GM18517 (cell line): ENCODE data around the gene ARSG.
A peak's percentile ranks its signal among the peaks of the same experiment; 100 is the strongest.
"Not testable (repeated sequence)": the region's sequence is repeated elsewhere in the genome, so short reads cannot be mapped to it uniquely, and the experiment has no call there.

Experiments
- ATAC-seq: cut with Tn5 transposase; IDR thresholded peaks from one replicate; pipeline ENCODE4 v1.9.1; 2021; ENCODE audit warnings: mild to moderate bottlenecking, moderate library complexity; ENCODE audit not compliant: unreplicated experiment

The ARSG gene

DNA sequence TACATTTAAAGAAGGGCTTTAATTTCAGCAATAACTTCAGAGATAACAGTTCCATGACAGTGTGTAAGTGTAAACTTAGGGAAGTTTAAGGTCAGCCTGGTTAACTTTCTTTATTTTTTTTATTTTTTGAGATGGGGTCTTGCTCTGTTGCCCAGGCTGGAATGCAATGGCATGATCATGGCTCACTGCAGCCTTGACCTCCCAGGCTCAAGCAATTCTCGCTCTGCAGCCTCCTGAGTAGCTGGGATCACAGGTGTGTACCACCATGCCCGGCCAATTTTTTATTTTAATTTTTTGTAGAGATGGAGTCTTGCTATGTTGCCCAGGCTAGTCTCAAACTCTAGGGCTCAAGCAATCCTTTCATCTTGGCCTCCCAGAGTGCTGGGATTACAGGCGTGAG, 15.0 kb upstream of the ARSG start:
- ATAC-seq = not testable (repeated sequence)

DNA sequence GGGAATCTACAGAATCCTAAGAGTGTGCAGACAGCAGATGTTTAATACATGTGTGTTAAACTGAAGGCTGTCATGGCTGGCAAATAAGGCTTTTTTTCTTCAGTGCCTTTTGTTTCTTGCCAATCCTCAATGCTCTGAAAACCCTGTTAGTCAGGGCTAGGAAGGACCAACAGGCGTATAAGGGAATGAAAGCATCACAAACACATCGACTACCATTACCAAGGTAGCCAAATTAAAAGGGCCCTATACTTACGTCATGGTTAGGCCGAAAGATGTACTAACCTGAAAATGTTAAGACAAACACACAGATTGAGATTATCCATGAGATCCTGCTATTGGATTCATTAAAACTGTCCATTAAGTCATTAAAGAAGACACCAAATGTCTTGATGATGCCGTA, 13.5 kb upstream of the ARSG start:
- ATAC-seq = no peak

DNA sequence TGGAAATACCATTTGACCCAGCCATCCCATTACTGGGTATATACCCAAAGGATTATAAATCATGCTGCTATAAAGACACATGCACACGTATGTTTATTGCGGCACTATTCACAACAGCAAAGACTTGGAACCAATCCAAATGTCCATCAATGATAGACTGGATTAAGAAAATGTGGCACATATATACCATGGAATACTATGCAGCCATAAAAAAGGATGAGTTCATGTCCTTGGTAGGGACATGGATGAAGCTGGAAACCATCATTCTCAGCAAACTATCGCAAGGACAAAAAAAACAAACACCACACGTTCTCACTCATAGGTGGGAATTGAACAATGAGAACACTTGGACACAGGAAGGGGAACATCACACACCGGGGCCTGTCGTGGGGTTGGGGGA, 9.3 kb upstream of the ARSG start:
- not testable (repeated sequence) for ATAC-seq

DNA sequence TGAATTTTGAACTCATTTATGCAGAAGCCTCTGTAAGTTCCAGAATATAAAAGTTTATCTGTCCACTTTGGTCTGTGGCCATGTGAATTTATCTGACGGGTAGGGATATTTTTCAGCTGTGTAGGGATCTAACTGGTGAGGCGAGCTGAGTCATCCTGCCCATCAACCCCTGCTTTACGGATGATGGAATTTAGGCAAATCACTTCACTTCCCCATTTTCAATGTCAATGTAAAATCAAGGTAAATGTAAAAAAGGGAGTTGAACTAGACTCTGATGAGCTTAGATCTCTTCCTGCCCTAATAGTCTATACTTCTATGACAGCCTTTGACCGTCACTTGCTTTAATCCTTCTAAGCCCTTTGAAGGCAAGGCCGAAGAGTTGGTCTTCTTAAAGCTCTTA, 2.9 kb upstream of the ARSG start:
- no peak for ATAC-seq

DNA sequence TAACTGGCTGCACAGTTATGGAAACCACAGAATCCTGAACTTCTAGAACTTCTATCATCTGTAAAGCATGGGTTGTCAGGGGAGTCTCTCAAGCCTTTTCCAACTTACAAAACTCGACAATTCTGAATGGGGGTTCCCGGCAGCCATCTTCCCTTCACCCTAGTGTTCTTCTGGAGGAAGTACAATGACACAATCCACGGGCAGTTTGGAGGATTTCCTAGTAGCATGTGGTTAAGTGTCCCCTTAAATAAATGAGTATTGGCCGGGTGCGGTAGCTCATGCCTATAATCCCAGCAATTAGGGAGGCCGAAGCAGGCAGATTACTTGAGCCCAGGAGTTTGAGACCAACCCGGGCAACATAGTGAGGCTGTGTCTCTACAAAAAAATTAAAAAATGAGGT, 2.5 kb upstream of the ARSG start:
- ATAC-seq = no peak

DNA sequence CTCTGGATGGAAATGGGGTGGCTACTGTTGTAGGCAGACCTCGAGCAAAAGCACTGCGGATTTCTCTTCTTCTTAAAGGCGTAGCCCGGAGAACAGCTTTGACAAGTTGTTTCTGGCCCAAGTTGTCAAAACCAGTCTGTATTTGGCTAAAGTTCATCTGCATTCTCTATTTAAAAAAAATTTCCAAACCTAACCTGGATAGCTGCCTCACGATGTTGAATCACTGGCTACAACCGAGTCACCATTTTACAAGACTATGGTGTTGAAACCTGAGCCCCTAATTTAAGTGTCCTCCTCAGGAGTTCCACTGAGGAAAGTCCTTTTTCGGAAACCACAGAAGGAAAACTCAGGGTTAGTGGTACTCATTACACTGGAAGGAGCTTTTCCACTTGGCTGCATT, 1.8 kb upstream of the ARSG start:
- no peak for ATAC-seq

DNA sequence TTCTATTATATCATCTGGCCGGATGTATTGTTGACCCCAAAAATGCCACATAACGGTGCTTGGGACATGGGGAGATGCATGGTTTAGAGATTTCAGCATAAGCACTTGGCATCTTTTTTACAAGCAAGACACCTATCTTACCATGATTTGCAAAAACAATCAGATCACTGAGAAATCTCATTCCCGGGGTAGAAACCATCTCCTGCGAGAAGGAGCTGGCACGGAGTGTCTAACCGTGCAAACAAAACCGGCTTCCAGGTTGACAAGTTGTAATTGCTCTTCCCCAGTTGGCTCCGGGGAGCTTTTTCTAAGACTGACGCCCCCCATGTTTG, 1.4 kb upstream of the ARSG start:
- ATAC-seq = no peak

DNA sequence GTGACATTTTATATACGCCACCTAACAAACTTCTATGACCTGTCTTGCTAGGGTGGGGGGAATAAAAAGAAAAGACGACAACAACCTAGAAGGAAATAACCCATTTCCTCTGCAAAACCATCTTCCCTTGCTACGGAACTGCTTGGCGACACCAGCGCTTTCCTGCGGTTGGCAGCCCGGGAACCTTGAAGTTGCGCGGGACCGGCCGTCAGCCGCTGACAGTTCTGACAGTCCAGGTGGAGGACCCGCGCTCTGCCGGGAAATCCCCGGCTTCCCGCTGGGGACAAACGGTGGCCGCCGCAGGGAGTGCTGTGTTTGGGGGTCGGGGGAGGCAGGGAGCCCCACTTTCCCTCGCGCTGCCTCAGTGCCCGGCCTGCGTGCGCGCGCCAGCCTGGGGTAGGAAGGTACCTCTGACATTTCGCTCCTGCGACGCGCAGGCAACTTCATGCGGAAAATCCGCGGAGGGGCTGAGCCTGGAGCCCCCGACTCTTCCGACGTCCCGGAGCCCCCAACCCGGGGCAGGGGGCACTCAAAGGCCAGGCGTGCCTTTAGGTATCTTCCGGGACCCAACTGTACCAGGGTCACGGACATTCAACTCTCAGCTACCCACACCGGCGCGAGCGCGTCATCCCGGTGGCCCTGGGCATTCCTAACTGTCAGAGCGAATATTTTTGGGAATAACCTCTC, 884 bp upstream of the ARSG start:
- no peak for ATAC-seq

DNA sequence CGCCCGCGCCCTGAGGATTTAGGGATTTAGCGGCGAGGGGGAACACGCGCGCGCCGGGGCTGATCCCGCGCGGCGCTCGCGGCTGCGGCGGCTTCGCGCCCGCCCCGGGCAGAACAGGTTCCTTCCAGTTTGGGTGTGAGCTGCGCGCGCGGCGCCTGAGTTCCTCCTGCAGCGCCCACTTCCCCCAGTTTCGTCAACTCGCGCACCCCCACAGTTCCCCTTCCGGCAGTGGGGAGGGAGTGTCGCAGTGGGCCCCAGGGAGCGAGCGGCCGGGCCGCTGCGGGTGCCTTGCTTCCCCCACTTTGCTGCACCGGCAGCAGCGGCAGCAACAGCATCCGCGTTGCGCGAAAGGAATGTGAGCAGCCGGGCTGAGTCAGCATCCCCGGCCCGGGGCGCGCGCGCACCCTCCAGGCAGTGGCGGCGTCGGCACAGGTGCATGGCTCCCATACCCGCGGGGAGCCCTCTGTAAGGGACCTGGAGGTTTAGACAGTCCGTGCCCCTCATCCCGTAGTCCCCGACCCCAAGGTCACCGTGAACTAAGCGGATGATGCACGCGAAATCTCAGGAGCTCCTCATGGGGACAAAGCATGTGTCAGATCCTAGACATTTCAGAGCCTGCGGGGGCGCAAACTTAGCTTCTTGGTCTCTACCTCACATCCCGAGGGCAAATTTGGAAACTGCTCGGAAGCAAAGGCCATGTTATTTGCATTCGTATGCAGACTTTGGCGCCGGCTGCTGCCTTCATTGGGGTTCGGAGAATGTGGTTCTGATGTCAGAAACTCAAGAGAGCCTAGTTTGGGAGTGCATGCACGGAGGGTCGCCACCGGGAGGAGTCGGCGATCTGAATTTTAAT, 767 bp downstream of the ARSG start:
- ATAC-seq = peak; percentile 48

DNA sequence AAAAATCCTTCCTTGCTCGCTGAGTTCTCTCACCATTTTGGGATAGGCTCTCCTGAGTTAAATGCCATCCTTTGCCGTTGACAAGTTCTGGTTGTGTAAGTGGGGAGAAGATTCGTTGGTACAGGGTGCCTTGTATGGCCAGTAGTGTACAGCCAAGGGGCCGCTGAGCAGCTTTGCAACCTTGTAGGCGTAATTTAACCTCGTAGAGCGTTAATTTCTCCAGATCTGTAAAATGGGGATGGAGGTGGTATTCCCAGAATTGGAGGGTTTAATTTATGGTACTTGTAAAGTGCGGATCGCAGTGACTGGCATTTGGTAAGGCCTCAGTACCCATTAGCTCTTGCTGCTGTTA, 1.4 kb downstream of the ARSG start:
- ATAC-seq = no peak

DNA sequence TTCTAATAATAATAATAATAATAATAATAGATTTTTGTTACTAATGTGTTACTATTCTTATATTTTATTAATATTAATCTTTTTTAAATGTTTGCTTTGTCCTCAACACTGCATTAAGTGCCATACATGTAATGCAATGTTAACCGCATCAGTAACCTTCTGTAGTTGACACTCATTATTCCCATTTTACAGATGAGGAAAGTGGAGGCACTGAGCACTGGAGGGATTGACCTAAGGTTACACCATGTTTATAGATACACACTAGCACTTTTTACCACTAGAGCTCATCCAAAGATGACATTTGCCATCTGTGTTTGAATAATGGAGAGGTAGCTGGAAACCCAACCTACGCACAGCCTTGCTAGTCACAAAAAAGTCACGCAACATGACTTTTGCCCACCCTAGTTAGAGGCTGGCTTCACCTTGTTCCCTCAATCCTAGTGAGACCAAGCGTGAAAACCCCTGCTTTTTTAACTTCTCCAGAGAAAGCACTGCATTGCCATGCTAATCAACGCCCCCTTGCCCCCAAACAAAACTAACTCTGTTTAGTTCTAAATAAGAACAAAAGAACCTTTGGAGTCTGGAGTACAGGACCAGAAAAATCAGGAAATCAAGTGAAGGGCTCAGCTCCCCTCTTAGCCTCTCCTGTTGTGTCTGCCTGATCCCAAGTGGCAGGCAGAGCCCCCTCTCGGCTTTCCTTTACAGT, 2.3 kb downstream of the ARSG start:
- no peak for ATAC-seq

DNA sequence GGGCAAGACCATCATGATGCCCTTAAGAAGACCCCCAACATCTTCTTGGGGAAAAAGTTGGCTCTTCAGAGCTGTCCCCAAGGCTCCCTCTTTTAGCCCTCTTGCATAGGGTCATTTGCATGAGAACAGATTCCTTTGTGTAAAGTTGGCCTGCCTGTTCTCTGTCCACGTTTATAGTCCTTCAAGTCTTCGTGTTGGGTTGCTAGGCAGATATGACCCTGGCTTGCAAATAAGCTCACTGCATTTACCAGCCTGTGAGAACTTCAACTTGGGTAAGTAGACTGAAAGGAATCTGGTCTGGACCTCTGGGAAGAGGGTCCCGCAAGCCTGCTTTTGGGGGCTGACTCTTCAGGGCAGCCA, 2.9 kb downstream of the ARSG start:
- ATAC-seq = no peak

DNA sequence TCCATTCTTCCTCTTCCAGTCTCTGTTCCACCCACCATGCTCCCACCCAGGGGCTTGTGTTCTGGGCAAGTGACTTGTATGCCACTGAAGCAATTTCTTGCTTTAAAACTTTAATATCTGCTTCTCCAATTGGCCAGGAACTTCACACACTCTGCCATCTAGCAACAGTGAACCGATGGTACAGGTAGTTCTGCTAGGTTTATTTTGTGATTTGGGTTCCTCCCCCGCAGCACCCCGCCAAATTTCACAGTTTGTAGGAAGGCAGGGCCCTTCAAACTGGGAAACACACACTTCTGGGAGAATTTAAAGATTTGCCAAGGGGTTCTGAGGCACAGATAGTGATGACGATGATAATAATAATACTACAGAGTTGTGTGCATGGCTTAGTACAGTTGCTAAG, 3.3 kb downstream of the ARSG start:
- ATAC-seq = no peak

DNA sequence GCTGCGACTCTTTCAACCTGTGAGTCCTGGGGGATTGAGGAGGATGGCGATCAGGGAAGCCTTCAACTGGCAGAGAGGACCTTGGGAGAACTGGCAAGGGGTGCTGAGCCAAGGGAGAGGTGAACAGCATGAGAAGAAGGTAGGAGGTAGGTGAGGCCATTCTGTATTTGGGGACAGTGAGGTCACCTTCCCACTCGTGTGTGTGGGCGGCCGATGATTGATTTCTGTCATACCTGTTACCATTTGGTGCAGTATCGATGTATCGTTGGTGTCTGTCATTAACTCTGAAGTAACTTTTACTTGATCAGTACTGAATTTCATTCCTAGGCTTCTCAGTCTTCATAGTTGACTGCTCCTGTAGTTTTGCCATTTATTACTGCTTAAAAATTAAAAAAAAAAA, 3.8 kb downstream of the ARSG start:
- no peak for ATAC-seq

DNA sequence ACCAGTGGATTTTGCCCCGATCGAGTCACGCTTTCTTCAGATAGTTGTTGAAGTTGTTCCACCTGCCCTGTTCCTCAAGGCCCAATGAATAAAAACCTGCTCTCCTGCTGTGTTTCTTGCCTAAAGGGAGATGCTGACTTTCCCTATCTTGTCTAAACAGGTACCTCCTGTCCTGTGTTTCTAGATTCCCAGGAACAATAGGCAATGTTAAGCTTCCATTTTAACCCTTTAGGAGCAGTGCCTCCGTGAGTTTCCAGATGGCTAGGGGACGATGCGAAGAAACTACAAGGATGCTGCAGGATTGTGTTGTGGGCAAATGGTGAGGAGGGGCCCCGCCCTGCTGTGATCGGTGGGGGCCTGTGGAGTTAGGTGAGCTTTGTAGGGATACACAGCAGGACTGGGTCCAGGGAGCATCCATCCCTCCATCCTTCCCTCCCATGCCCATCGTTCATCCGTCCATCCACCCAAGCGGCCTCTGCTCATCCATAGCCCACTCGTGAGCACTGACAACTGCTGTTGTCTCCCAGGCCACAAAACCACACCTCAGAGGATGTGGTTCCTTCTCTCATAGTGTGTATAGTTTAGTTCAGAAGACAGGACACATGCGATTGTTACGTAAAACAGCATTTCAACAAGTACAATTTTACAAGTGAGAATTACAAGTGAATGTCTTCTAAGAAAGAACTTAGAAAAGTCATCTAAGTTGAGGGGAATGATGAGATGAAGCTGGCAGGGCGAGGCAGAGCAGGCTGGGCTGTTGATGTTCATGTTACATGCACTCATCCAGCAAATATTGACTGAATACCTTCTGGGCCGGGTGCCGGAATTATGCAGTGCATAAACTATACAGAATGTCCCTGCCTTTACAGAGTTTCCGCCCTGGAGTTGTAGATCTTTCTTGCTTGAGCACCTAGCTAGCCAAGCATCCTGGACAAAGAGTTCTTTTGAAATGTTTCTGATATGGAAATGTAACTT, 5.2 kb downstream of the ARSG start:
- ATAC-seq = no peak

DNA sequence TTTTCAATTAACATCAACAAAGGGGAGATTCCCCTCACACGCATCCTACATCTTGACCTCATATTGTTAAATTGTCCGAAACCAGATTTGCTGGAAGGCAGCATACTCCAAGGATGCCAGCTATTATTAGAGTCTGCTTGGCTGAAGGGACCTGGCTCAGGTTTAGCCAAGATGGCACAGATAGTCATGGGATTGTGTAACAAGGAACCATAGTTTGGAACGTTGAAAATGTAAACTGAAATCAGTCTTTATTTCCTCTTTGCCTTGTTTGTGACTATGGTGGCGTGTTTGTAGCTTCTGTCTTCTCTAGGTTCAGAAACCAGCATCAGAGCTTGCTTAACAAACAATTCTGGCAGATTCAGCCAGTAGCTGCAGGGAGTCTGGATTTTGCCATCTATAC, 5.9 kb downstream of the ARSG start:
- ATAC-seq = no peak

DNA sequence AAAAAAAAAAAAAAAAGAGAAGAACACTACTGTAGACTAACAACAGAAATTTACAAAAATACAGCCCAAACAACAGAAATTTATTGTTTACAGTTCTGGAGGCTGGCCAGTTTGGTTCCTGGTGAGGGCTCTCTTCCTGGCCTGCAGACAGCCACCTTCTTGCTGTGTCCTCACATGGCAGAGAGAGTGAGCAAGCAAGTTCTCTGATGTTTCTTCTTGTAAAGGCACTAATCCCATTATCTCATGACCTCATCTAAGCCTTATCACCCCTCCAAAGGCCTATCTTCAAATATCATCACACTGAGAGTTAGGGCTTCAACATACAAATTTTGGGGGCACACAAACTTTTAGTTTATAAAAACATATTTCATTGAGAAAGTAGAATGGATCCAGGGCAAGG, 7.3 kb downstream of the ARSG start:
- ATAC-seq = no peak

DNA sequence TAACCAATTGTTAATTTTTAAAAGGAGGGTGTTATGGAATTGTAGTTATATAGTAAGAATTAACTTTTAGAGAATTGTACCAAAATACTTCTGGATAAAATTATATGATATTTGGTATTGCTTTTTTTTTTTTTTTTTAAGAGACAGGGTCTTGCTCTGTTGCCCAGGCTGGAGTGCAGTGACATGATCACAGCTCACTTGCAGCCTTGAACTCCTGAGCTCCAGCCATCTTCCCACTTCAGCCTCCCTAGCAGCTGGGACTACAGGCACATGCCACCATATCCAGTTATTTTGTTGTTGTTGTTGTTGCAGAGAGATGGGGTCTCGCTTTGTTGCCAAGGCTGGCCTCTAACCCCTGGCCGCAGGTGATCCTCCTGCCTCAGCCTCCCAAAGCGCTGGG, 8.5 kb downstream of the ARSG start:
- ATAC-seq = no peak

DNA sequence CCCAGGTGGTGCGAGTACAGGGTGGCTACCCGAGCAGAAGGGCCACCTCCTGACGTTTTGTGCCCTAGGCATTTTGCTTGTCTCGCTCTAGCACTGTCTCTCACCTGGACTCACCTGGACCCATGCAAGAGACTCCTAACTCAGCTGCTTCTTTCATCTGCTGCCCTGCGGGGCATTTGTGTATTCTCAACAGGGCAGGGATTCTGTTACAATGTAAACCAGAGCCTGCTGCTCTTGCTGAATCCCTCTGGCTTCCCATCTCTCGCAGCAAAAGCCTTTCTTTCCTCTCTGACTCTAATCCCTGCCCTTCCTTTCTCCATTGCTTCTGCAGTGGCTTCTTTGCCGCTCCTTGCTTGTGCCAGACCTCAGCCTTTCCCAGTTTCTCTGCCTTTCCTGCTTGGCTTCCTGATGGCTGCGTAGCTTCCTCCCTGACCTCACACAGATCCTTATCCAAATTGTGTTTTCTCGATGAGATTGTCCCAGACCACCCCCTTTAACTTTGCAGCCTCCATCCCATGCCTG, 10.2 kb downstream of the ARSG start:
- ATAC-seq = no peak

DNA sequence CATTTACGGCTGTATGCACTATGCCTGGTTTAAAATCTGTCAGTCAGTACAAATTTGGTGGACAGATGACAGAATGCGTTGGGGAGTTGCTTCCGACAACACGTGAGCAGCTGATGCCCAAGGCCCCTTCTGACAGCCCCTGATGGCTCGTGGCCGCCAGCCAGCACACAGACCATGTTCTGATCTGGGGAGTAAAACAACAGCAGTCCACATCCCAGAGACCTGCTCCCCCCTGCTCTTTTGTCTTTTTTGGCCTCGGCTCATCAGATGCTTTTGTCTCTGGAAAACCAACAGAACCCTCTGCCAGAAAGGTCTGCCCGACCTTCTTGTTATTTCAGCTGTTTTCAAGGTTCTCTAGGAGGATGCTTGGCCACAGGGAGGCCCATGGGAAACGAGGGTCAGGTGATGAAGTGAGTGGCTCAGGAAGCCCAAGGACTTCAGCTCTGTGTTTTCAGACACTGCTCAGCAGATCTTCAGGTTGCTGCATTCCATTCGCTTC, 10.8 kb downstream of the ARSG start:
- no peak for ATAC-seq

DNA sequence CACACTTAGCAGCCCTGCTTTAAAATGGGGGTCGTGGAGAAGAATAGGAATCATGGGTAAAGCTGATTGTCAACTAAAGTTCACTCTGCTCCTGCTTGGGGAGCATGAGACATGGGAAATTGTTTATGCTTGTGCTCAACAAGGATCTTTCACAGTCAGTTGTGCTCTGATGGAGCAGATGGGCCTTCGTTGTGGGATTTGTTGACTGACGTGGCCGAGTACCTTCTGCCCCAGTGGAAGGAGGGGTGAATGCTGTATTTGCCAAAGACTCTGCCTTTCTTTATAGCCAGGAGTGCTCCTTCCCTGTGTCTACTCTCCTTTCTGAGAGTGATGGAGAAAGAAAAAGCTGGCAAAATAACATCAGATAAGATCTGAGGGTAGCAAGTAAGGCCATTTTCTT, 11.4 kb downstream of the ARSG start:
- no peak for ATAC-seq
